Fibroblast of lung (primary cell): ENCODE measurements around the gene HAUS3. TPM values are rescaled to one million over a fixed set of nuclear protein-coding genes. Genes with fewer than 3 reads are reported as not detected.

Source experiments
- DNase-seq, 2 donors: peaks; one replicate each; pipeline versions ENCODE4 v3.0.0 to v3.0.0-alpha.2; 2010; ENCODE audit warnings: low read depth in 2 of 2
- H2AFZ ChIP-seq: 2 replicates; pipeline ENCODE4 v1.5.1; 2012; ENCODE audit warnings: low read length, control low read depth, inconsistent platforms
- H3K27ac ChIP-seq: 2 replicates; pipeline ENCODE4 v1.5.1; 2011; ENCODE audit warnings: low read length, control low read depth; ENCODE audit not compliant: insufficient read depth
- H3K27me3 ChIP-seq: 2 replicates; pipeline ENCODE4 v1.5.1; 2011; ENCODE audit warnings: mild to moderate bottlenecking, low read length; ENCODE audit not compliant: control insufficient read depth, insufficient read depth
- H3K36me3 ChIP-seq: 2 replicates; pipeline ENCODE4 v1.5.1; 2011; ENCODE audit warnings: low read length; ENCODE audit not compliant: control insufficient read depth, insufficient read depth
- H3K4me1 ChIP-seq: 2 replicates; pipeline ENCODE4 v1.5.1; 2011; ENCODE audit warnings: low read length; ENCODE audit not compliant: control insufficient read depth, insufficient read depth; ENCODE audit errors: extremely low read depth
- H3K4me2 ChIP-seq: 2 replicates; pipeline ENCODE4 v1.5.1; 2011; ENCODE audit warnings: low read length, control low read depth; ENCODE audit not compliant: insufficient read depth; ENCODE audit errors: extremely low read depth
- H3K4me3 ChIP-seq, 4 experiments: fragments of 200-600 bp in 1 of 4; sonication (generic) in 1 of 4; replicated peaks in 1 of 4; 2 replicates each; pipeline ENCODE4 v1.5.1; 2011 to 2016; ENCODE audit warnings: low read length in 4 of 4, low read depth in 3 of 4, mild to moderate bottlenecking in 3 of 4, control low read depth in 2 of 4, inconsistent platforms in 1 of 4, mixed read lengths in 1 of 4; ENCODE audit not compliant: insufficient read depth in 1 of 4; ENCODE audit errors: control extremely low read depth in 1 of 4
- H3K79me2 ChIP-seq: 2 replicates; pipeline ENCODE4 v1.5.1; 2012; ENCODE audit warnings: mild to moderate bottlenecking, low read length, inconsistent platforms; ENCODE audit not compliant: control insufficient read depth, insufficient read depth
- H3K9ac ChIP-seq: 2 replicates; pipeline ENCODE4 v1.5.1; 2011; ENCODE audit warnings: mild to moderate bottlenecking, low read length, control low read depth; ENCODE audit not compliant: insufficient read depth
- H3K9me3 ChIP-seq: 2 replicates; pipeline ENCODE4 v1.5.1; 2012; ENCODE audit warnings: low read depth, low read length; ENCODE audit not compliant: control insufficient read depth, insufficient read depth
- H4K20me1 ChIP-seq: 2 replicates; pipeline ENCODE4 v1.5.1; 2011; ENCODE audit warnings: low read length; ENCODE audit not compliant: control insufficient read depth, insufficient read depth; ENCODE audit errors: extremely low read depth
- CTCF ChIP-seq, 2 donors: IDR thresholded peaks in 1 of 2; conservative IDR thresholded peaks in 1 of 2; 1 replicate in 1 of 2; 2 replicates in 1 of 2; pipeline ENCODE4 v1.5.1; 2011 to 2012; ENCODE audit warnings: low read length in 2 of 2, control low read depth in 1 of 2, inconsistent platforms in 1 of 2, low read depth in 1 of 2, mild to moderate bottlenecking in 1 of 2
- EZH2 ChIP-seq: IDR thresholded peaks from 2 replicates; pipeline ENCODE4 v1.5.1; 2012; ENCODE audit warnings: low read length, control low read depth, mild to moderate bottlenecking; ENCODE audit errors: missing control alignments
- polyA plus RNA-seq, 2 donors: library from polyadenylated mRNA; depleted of rRNA in 1 of 2; stranded (reverse) in 1 of 2; unstranded in 1 of 2; fragments of >200 nt; gene quantifications; 2 replicates each; pipeline ENCODE4 v1.2.1, GENCODE V29; 2011 to 2012; ENCODE audit warnings: missing spikeins in 1 of 2
- total RNA-seq: library from RNA; depleted of rRNA; stranded (reverse); fragments of >200 nt; gene quantifications from 2 replicates; pipeline ENCODE4 v1.2.1, GENCODE V29; 2014

Gene HAUS3
- total and polyA plus RNA-seq, 2 donors (not counting 1 experiment from before 2014, with no cell fraction given) = 5.3 TPM

- Histone ChIP-seq H3K36me3 (peaks cover 16% of the 10 kb centered on the region), H3K27me3 (no peaks in the 10 kb centered on the region), H2AFZ (no peak overlapping the region), H3K9me3 (no peaks in the 10 kb centered on the region), H3K79me2 (peaks cover 12% of the 10 kb centered on the region), H3K4me1 (peaks cover 11% of the 10 kb centered on the region), H3K4me2 (no peak overlapping the region), H3K27ac (no peak overlapping the region), H4K20me1 (no peaks in the 10 kb centered on the region), H3K4me3 (no peak overlapping the region), H3K9ac (no peak overlapping the region)
- no peak for DNase-seq
- TF ChIP-seq EZH2 (no peak), CTCF (conservative IDR thresholded peaks at IDR 0.05 in 1 of 2, IDR thresholded peaks at IDR 0.05 in 1 of 2; ENCODE audit: low read depth in 1 of 2, low read length in 2 of 2) (no peak)
These were observed 14.3 kb upstream of the HAUS3 start for GRCh38 chr4:2256156-2256731.

GRCh38 chr4:2255501-2256155, 13.7 kb upstream of the HAUS3 start:
- Histone ChIP-seq H3K27ac (no peak overlapping the region), H4K20me1 (no peaks in the 10 kb centered on the region), H3K9me3 (no peaks in the 10 kb centered on the region), H2AFZ (no peak overlapping the region), H3K36me3 (peaks cover 16% of the 10 kb centered on the region), H3K9ac (no peak overlapping the region), H3K27me3 (no peaks in the 10 kb centered on the region), H3K79me2 (peaks cover 10% of the 10 kb centered on the region), H3K4me1 (peaks cover 11% of the 10 kb centered on the region), H3K4me2 (no peak overlapping the region), H3K4me3 (no peak overlapping the region)
- DNase-seq = peak in 1 of 2 donors; percentile 49
- TF ChIP-seq EZH2 = no peak
- TF ChIP-seq CTCF (conservative IDR thresholded peaks at IDR 0.05 in 1 of 2, IDR thresholded peaks at IDR 0.05 in 1 of 2; ENCODE audit: low read depth in 1 of 2, low read length in 2 of 2) = no peak

GRCh38 chr4:2254665-2255500, 13.0 kb upstream of the HAUS3 start:
- Histone ChIP-seq H3K27ac (no peak overlapping the region), H4K20me1 (no peaks in the 10 kb centered on the region), H3K36me3 (peaks cover 21% of the 10 kb centered on the region), H3K9ac (no peak overlapping the region), H3K79me2 (peaks cover 3% of the 10 kb centered on the region), H3K4me2 (no peak overlapping the region), H3K9me3 (no peaks in the 10 kb centered on the region), H3K4me3 (no peak overlapping the region), H2AFZ (no peak overlapping the region), H3K27me3 (no peaks in the 10 kb centered on the region), H3K4me1 (peaks cover 8% of the 10 kb centered on the region)
- no peak for DNase-seq
- TF ChIP-seq EZH2 (no peak), CTCF (conservative IDR thresholded peaks at IDR 0.05 in 1 of 2, IDR thresholded peaks at IDR 0.05 in 1 of 2; ENCODE audit: low read depth in 1 of 2, low read length in 2 of 2) (no peak)
